ENCODE results near the gene GPR137.
"Not testable (repeated sequence)": the region's sequence is repeated elsewhere in the genome, so short reads cannot be mapped to it uniquely, and the experiment has no call there.

GPR137 gene

DNA sequence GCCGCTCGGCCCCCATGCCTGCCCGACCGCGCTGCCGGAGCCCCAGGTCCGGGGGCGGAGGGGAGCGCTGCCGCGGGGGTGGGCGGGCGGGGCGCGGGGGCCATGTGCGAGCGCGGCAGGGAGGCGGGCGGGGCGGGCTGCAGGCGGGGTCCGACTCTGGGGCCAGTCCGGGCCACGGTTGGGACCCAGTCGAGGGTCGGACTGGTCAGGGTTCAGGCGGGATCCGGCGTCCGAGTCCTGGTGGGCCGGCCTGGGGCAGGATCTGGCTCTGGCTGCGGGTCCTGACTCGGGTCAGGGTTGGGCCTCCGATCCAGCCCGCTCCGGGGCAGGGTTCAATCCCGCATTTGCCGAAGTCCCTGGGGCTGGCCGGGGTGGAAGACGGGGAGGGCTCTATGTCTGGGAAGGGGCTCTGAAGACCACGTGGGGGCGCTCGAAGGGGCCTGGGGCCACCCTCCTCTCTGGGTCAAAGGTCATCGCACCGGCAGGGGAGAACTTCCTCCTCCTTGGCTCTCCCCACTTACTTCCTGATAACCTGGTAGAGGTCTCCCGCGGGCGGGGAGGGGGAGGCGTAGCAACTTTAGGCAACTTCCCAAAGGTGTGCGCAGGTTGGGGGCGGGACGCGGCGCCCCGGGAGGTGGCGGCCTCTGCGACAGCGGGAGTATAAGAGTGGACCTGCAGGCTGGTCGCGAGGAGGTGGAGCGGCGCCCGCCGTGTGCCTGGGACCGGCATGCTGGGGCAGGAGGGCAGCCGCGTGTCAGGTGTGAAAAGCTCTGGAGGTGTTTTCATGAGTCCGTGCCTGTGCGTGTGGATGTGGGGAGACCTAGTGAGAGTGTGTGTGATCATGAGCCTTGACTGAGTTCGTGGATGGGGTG is 20.3 kb downstream of the GPR137 start:
- H3K27ac ChIP-seq (replicated peaks; ENCODE audit: low read length) = peak overlapping the region; percentile 84
- peak overlapping the region; percentile 88 to 92 for H3K4me3 ChIP-seq (ENCODE audit: low read length in 2 of 2)
- peak overlapping the region; percentile 71 for H3K14ac ChIP-seq (ENCODE audit: low read length)

DNA sequence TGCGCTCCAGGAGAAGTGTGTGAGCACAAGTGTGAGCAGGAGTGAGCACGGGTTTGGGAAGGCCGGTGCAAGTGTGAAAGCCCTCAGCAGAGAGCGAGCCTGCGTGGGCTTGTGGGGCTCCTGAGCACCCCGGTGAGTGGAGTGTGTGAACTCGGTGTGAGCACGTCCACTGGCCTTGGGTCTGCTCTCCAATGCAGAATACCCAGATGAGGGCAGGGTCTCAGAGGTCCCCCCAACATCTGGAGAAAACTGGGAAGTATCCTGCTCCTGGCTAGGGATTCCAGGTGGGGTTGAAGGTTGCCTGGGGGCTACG is 20.9 kb downstream of the GPR137 start:
- H3K27ac ChIP-seq (replicated peaks; ENCODE audit: low read length) = no peak overlapping the region
- WGBS, 2 donors (ENCODE audit: extremely low coverage in 2 of 2, insufficient read length in 2 of 2, insufficient replicate concordance in 1 of 2) = no CpG with 5 or more reads among the region's 9 CpGs
- peak overlapping the region; percentile 91 for H3K4me2 ChIP-seq (ENCODE audit: insufficient read depth, low read length, poor library complexity, severe bottlenecking)
- no peak overlapping the region for H4K8ac ChIP-seq (ENCODE audit: low read depth, low read length)
- H2AFZ ChIP-seq (ENCODE audit: low read length) = peak overlapping the region; percentile 94
- peaks cover 10% of the 10 kb centered on the region for H3K79me1 ChIP-seq (ENCODE audit: low read depth, low read length)
- H3K14ac ChIP-seq (ENCODE audit: low read length) = no peak overlapping the region
- no peak for DNase-seq (ENCODE audit: low spot score)
- H2AK5ac ChIP-seq (ENCODE audit: low read depth, low read length) = no peak overlapping the region
- H3K4ac ChIP-seq (ENCODE audit: low read length) = no peak overlapping the region
- no peaks in the 10 kb centered on the region for H3K9me3 ChIP-seq (replicated peaks in 1 of 2; ENCODE audit: control insufficient read depth in 2 of 2, insufficient read depth in 1 of 2, low read depth in 1 of 2, low read length in 2 of 2)
- peak overlapping the region; percentile 3 for H2BK15ac ChIP-seq (ENCODE audit: low read length)
- peak overlapping the region; percentile 7 for H2BK5ac ChIP-seq (ENCODE audit: low read length)
- H3K18ac ChIP-seq (ENCODE audit: low read length) = peak overlapping the region; percentile 82
- H3K27me3 ChIP-seq (ENCODE audit: control insufficient read depth in 3 of 3, insufficient read depth in 3 of 3, low read depth in 1 of 3, low read length in 3 of 3) = peaks cover 0 to 17% (median 5%) of the 10 kb centered on the region in 3 experiments
- no peak overlapping the region for H4K91ac ChIP-seq (ENCODE audit: low read depth, low read length, poor library complexity)
- H3K36me3 ChIP-seq (replicated peaks in 1 of 2; ENCODE audit: control insufficient read depth in 2 of 2, insufficient read depth in 2 of 2, low read length in 2 of 2) = peaks cover 3 to 10% of the 10 kb centered on the region in 2 donors
- H3K4me1 ChIP-seq (ENCODE audit: control insufficient read depth in 2 of 2, insufficient read depth in 1 of 2, low read depth in 1 of 2, low read length in 2 of 2) = peaks cover 9 to 12% of the 10 kb centered on the region in 2 donors
- peak overlapping the region; percentile 97 for H3K9ac ChIP-seq (ENCODE audit: low read depth, low read length, poor library complexity)
- peak overlapping the region; percentile 88 to 92 for H3K4me3 ChIP-seq (ENCODE audit: low read length in 2 of 2)
- no peak overlapping the region for H2BK120ac ChIP-seq (ENCODE audit: low read depth, low read length)
- peak overlapping the region; percentile 75 for H2BK12ac ChIP-seq (ENCODE audit: low read length)
- peak overlapping the region; percentile 95 for H3K23ac ChIP-seq (ENCODE audit: low read depth, low read length, poor library complexity)

More for the DNA sequence above, 20.3 kb downstream of the GPR137 start:
- H2BK15ac ChIP-seq (ENCODE audit: low read length) = peak overlapping the region; percentile 3
- peaks cover 3 to 9% of the 10 kb centered on the region in 2 donors for H3K36me3 ChIP-seq (replicated peaks in 1 of 2; ENCODE audit: control insufficient read depth in 2 of 2, insufficient read depth in 2 of 2, low read length in 2 of 2)
- no peak overlapping the region for H2BK120ac ChIP-seq (ENCODE audit: low read depth, low read length)
- peak overlapping the region; percentile 95 for H3K23ac ChIP-seq (ENCODE audit: low read depth, low read length, poor library complexity)
- peak overlapping the region; percentile 98 for H3K18ac ChIP-seq (ENCODE audit: low read length)
- H2BK12ac ChIP-seq (ENCODE audit: low read length) = peak overlapping the region; percentile 75
- H3K9ac ChIP-seq (ENCODE audit: low read depth, low read length, poor library complexity) = peak overlapping the region; percentile 97
- peak overlapping the region; percentile 7 for H2BK5ac ChIP-seq (ENCODE audit: low read length)
- H3K4me1 ChIP-seq (ENCODE audit: control insufficient read depth in 2 of 2, insufficient read depth in 1 of 2, low read depth in 1 of 2, low read length in 2 of 2) = peaks cover 9 to 12% of the 10 kb centered on the region in 2 donors
- no peak overlapping the region for H4K8ac ChIP-seq (ENCODE audit: low read depth, low read length)
- peak overlapping the region; percentile 91 for H3K4me2 ChIP-seq (ENCODE audit: insufficient read depth, low read length, poor library complexity, severe bottlenecking)
- DNase-seq (ENCODE audit: low spot score) = peak; percentile 67
- H2AK5ac ChIP-seq (ENCODE audit: low read depth, low read length) = no peak overlapping the region
- no peak overlapping the region for H4K91ac ChIP-seq (ENCODE audit: low read depth, low read length, poor library complexity)
- H3K4ac ChIP-seq (ENCODE audit: low read length) = no peak overlapping the region
- peak overlapping the region; percentile 94 for H2AFZ ChIP-seq (ENCODE audit: low read length)
- H3K27me3 ChIP-seq (ENCODE audit: control insufficient read depth in 3 of 3, insufficient read depth in 3 of 3, low read depth in 1 of 3, low read length in 3 of 3) = peaks cover 0 to 17% (median 5%) of the 10 kb centered on the region in 3 experiments
- peaks cover 10% of the 10 kb centered on the region for H3K79me1 ChIP-seq (ENCODE audit: low read depth, low read length)
- no peaks in the 10 kb centered on the region for H3K9me3 ChIP-seq (replicated peaks in 1 of 2; ENCODE audit: control insufficient read depth in 2 of 2, insufficient read depth in 1 of 2, low read depth in 1 of 2, low read length in 2 of 2)
- WGBS, 2 donors (ENCODE audit: extremely low coverage in 2 of 2, insufficient read length in 2 of 2, insufficient replicate concordance in 1 of 2) = no CpG with 5 or more reads among the region's 71 CpGs

DNA sequence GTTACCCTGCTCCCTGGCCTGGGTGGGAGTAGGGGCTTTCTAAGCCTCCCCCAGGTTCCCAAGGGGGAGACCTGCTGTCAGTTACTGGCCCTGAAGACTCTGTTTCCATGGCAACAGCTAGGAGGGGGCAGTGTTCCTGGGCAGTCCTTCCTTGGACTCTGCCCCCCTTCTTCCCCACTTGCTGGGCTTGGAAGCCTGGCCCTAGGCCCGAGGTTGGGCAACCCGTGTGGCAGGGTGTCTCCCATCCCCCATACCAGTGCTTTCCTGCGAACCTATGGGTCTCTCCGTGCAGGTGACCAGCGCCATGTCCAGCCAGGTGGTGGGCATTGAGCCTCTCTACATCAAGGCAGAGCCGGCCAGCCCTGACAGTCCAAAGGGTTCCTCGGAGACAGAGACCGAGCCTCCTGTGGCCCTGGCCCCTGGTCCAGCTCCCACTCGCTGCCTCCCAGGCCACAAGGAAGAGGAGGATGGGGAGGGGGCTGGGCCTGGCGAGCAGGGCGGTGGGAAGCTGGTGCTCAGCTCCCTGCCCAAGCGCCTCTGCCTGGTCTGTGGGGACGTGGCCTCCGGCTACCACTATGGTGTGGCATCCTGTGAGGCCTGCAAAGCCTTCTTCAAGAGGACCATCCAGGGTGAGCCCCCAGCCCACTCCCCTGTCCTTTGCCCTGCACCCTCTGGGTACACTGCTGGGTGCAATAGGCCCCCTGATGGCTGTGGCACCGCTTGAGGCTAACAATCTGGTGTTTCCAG is 21.4 kb downstream of the GPR137 start:
- Histone ChIP-seq H3K9ac (ENCODE audit: low read depth, low read length, poor library complexity) (peak overlapping the region; percentile 7), H3K18ac (ENCODE audit: low read length) (no peak overlapping the region), H2BK120ac (ENCODE audit: low read depth, low read length) (no peak overlapping the region), H3K36me3 (replicated peaks in 1 of 2; ENCODE audit: control insufficient read depth in 2 of 2, insufficient read depth in 2 of 2, low read length in 2 of 2) (peaks cover 3 to 10% of the 10 kb centered on the region in 2 donors), H2AFZ (ENCODE audit: low read length) (no peak overlapping the region), H2BK5ac (ENCODE audit: low read length) (peak overlapping the region; percentile 7), H3K23ac (ENCODE audit: low read depth, low read length, poor library complexity) (no peak overlapping the region), H3K79me1 (ENCODE audit: low read depth, low read length) (peaks cover 10% of the 10 kb centered on the region), H3K4ac (ENCODE audit: low read length) (no peak overlapping the region), H2BK12ac (ENCODE audit: low read length) (no peak overlapping the region), H3K9me3 (replicated peaks in 1 of 2; ENCODE audit: control insufficient read depth in 2 of 2, insufficient read depth in 1 of 2, low read depth in 1 of 2, low read length in 2 of 2) (no peaks in the 10 kb centered on the region), H2BK15ac (ENCODE audit: low read length) (no peak overlapping the region), H4K91ac (ENCODE audit: low read depth, low read length, poor library complexity) (no peak overlapping the region), H3K4me1 (ENCODE audit: control insufficient read depth in 2 of 2, insufficient read depth in 1 of 2, low read depth in 1 of 2, low read length in 2 of 2) (peaks cover 9 to 12% of the 10 kb centered on the region in 2 donors), H3K4me3 (ENCODE audit: low read length in 2 of 2) (peak overlapping the region; percentile 88 to 92), H2AK5ac (ENCODE audit: low read depth, low read length) (peak overlapping the region; percentile 94), H4K8ac (ENCODE audit: low read depth, low read length) (no peak overlapping the region), H3K27me3 (ENCODE audit: control insufficient read depth in 3 of 3, insufficient read depth in 3 of 3, low read depth in 1 of 3, low read length in 3 of 3) (peaks cover 0 to 12% (median 0%) of the 10 kb centered on the region in 3 experiments), H3K27ac (replicated peaks; ENCODE audit: low read length) (no peak overlapping the region), H3K14ac (ENCODE audit: low read length) (no peak overlapping the region), H3K4me2 (ENCODE audit: insufficient read depth, low read length, poor library complexity, severe bottlenecking) (peak overlapping the region; percentile 91)
- DNase-seq (ENCODE audit: low spot score) = no peak
- no CpG with 5 or more reads among the region's 15 CpGs for WGBS, 2 donors (ENCODE audit: extremely low coverage in 2 of 2, insufficient read length in 2 of 2, insufficient replicate concordance in 1 of 2)

DNA sequence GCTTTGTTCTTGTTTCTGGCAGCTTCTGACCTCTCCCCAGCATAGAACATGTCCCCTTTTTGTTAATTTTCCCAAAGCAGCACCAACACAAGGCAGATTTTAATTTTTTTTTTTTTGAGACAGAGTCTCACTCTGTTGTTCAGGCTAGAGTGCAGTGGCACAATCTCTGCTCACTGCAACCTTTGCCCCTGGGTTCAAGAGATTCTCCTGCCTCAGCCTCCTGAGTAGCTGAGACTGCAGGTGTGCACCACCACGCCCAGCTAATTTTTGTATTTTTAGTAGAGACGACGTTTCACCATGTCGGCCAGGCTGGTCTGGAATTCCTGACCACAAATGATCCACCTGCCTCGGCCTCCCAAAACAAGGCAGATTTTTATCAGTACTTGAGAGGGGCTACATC is 22.1 kb downstream of the GPR137 start:
- not testable (repeated sequence) for H3K4ac ChIP-seq (ENCODE audit: low read length); H3K4me3 ChIP-seq (ENCODE audit: low read length in 2 of 2); H2BK120ac ChIP-seq (ENCODE audit: low read depth, low read length); H4K8ac ChIP-seq (ENCODE audit: low read depth, low read length); H2AFZ ChIP-seq (ENCODE audit: low read length); H2AK5ac ChIP-seq (ENCODE audit: low read depth, low read length); DNase-seq (ENCODE audit: low spot score); H3K9ac ChIP-seq (ENCODE audit: low read depth, low read length, poor library complexity); H2BK15ac ChIP-seq (ENCODE audit: low read length); H3K23ac ChIP-seq (ENCODE audit: low read depth, low read length, poor library complexity); H2BK12ac ChIP-seq (ENCODE audit: low read length); H3K79me1 ChIP-seq (ENCODE audit: low read depth, low read length); H3K9me3 ChIP-seq (replicated peaks in 1 of 2; ENCODE audit: control insufficient read depth in 2 of 2, insufficient read depth in 1 of 2, low read depth in 1 of 2, low read length in 2 of 2); H3K14ac ChIP-seq (ENCODE audit: low read length); H3K36me3 ChIP-seq (replicated peaks in 1 of 2; ENCODE audit: control insufficient read depth in 2 of 2, insufficient read depth in 2 of 2, low read length in 2 of 2); H4K91ac ChIP-seq (ENCODE audit: low read depth, low read length, poor library complexity); H2BK5ac ChIP-seq (ENCODE audit: low read length); H3K4me2 ChIP-seq (ENCODE audit: insufficient read depth, low read length, poor library complexity, severe bottlenecking); H3K18ac ChIP-seq (ENCODE audit: low read length); H3K27ac ChIP-seq (replicated peaks; ENCODE audit: low read length)
- Histone ChIP-seq H3K27me3 (ENCODE audit: control insufficient read depth in 3 of 3, insufficient read depth in 3 of 3, low read depth in 1 of 3, low read length in 3 of 3) (peaks cover 0 to 12% (median 0%) of the 10 kb centered on the region in 3 experiments), H3K4me1 (ENCODE audit: control insufficient read depth in 2 of 2, insufficient read depth in 1 of 2, low read depth in 1 of 2, low read length in 2 of 2) (peaks cover 9 to 12% of the 10 kb centered on the region in 2 donors)
- WGBS, 2 donors (ENCODE audit: extremely low coverage in 2 of 2, insufficient read length in 2 of 2, insufficient replicate concordance in 1 of 2) = no CpG with 5 or more reads among the region's 5 CpGs

Data from neuronal stem cell (in vitro differentiated cells).